ENCODE measurements around the gene SYT2. TPM values are rescaled to one million over a fixed set of nuclear protein-coding genes. Genes with fewer than 3 reads are reported as not detected.

Gene SYT2
- total RNA-seq, 1 experiment from 2014 or later: not detected

- no peak for TF ChIP-seq CTCF (IDR thresholded peaks at IDR 0.05; ENCODE audit: unreplicated experiment)
- intact Hi-C loops (cut with micrococcal nuclease; ENCODE audit: unreplicated experiment): no loop called here
- Mint-ChIP-seq H3K9me3 (ENCODE audit: low read depth, unreplicated experiment) (no peaks in the 10 kb centered on the region), H3K4me1 (ENCODE audit: low read depth, unreplicated experiment) (no peaks in the 10 kb centered on the region), H3K27me3 (ENCODE audit: unreplicated experiment) (peaks cover 100% of the 10 kb centered on the region), H3K36me3 (ENCODE audit: insufficient read depth, unreplicated experiment) (no peaks in the 10 kb centered on the region), H3K27ac (ENCODE audit: unreplicated experiment) (no peak overlapping the region), H3K4me3 (ENCODE audit: low read depth, unreplicated experiment) (no peak overlapping the region)
- DNase-seq: no peak
- no TSS peak for BruUV-seq (replicated peaks)
- CTCF ChIA-PET: interaction anchor here (1.5 kb wide), 1 partner anchor 10 kb away, joined by 4 read pairs; no protein-coding TSS in a partner anchor
Observed at GRCh38 chr1:202703191-202703590, 7.1 kb downstream of the SYT2 start.

DNA sequence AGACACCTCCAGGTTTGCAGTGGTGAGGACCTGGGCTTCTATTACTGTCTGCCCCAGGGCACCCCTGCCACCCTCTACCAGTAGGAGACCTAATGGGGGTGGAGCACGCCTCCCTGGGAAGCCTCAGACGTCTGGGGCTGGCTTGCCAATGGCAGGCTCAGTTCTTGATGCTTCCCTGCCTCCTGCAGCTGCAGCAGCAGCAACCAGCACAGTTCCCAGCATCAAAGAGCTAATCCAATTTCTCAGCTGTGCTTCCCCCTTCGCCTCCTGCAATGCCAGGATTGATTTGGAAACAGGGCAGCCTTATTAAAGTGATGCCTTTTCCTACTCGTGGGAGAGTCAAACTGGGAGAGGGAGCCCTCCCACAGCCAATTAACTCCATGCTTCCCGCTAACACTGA, 8.2 kb downstream of the SYT2 start:
- Mint-ChIP-seq H3K36me3 (ENCODE audit: insufficient read depth, unreplicated experiment) (no peaks in the 10 kb centered on the region), H3K27ac (ENCODE audit: unreplicated experiment) (no peak overlapping the region), H3K4me1 (ENCODE audit: low read depth, unreplicated experiment) (no peaks in the 10 kb centered on the region), H3K4me3 (ENCODE audit: low read depth, unreplicated experiment) (no peak overlapping the region), H3K27me3 (ENCODE audit: unreplicated experiment) (peaks cover 100% of the 10 kb centered on the region), H3K9me3 (ENCODE audit: low read depth, unreplicated experiment) (no peaks in the 10 kb centered on the region)
- CTCF ChIA-PET: no interaction called here
- intact Hi-C loops (cut with micrococcal nuclease; ENCODE audit: unreplicated experiment): no loop called here
- DNase-seq: no peak
- BruUV-seq (replicated peaks): no TSS peak
- no peak for TF ChIP-seq CTCF (IDR thresholded peaks at IDR 0.05; ENCODE audit: unreplicated experiment)

DNA sequence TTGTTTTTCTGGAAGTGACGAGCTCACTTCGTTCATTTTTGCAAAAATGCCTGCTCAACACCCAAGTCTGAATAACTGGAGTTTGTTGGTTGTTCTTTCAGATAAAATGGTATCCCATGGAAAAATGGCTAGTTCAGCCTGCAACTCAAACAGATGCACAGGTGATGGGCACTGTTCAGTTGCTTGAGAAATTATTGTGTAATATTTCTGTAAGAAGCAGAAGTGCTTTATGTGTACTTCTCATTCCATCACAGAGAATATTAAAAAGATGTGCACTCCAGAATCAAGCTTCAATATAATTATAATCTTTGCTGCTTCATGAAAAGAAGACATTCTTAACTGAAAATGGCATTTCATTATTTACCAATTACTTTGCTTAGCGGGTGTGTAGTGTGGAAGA, 9.1 kb downstream of the SYT2 start:
- Mint-ChIP-seq H3K9me3 (ENCODE audit: low read depth, unreplicated experiment) (no peaks in the 10 kb centered on the region), H3K4me3 (ENCODE audit: low read depth, unreplicated experiment) (no peak overlapping the region), H3K27me3 (ENCODE audit: unreplicated experiment) (peaks cover 100% of the 10 kb centered on the region), H3K4me1 (ENCODE audit: low read depth, unreplicated experiment) (no peaks in the 10 kb centered on the region), H3K36me3 (ENCODE audit: insufficient read depth, unreplicated experiment) (no peaks in the 10 kb centered on the region), H3K27ac (ENCODE audit: unreplicated experiment) (no peak overlapping the region)
- BruUV-seq (replicated peaks): no TSS peak
- intact Hi-C loops (cut with micrococcal nuclease; ENCODE audit: unreplicated experiment): no loop called here
- CTCF ChIA-PET: interaction anchor here (0.5 kb wide), 1 partner anchor 42 kb away, joined by 5 read pairs; no protein-coding TSS in a partner anchor
- no peak for TF ChIP-seq CTCF (IDR thresholded peaks at IDR 0.05; ENCODE audit: unreplicated experiment)
- no peak for DNase-seq

DNA sequence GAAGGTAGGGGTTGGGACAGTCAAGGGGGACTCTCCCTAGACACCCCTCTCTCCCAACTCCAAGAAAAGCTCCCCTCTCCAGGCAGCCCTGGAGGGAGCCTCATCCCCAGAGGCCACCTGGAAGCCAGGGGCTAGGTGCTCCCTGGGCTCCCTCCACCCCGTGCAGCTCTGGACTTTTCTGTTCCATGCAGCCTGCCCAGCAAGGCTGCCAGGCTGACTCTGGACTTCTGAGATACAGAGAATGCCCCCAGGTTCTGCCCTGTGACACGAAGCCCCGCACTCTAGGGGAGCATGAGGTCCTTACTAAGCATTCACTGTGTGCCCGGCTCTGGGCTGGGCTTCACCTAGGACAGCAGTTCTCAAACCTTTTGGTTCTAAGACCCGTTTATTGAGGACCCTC, 10.2 kb downstream of the SYT2 start:
- CTCF ChIA-PET: interaction anchor here (0.6 to 1.3 kb wide), 3 partner anchors 13 to 516 kb away, joined by 3 to 6 read pairs (median 4); no protein-coding TSS in a partner anchor
- H3K27ac Mint-ChIP-seq (ENCODE audit: unreplicated experiment): no peak overlapping the region
- DNase-seq: no peak
- no peak overlapping the region for H3K4me3 Mint-ChIP-seq (ENCODE audit: low read depth, unreplicated experiment)
- no peaks in the 10 kb centered on the region for H3K4me1 Mint-ChIP-seq (ENCODE audit: low read depth, unreplicated experiment)
- H3K36me3 Mint-ChIP-seq (ENCODE audit: insufficient read depth, unreplicated experiment): no peaks in the 10 kb centered on the region
- H3K27me3 Mint-ChIP-seq (ENCODE audit: unreplicated experiment): peaks cover 100% of the 10 kb centered on the region
- TF ChIP-seq CTCF (IDR thresholded peaks at IDR 0.05; ENCODE audit: unreplicated experiment): no peak
- intact Hi-C loops (cut with micrococcal nuclease; ENCODE audit: unreplicated experiment): no loop called here
- no TSS peak for BruUV-seq (replicated peaks)
- no peaks in the 10 kb centered on the region for H3K9me3 Mint-ChIP-seq (ENCODE audit: low read depth, unreplicated experiment)

Data from Calu3 (cell line).